Smooth muscle cell (in vitro differentiated cells): Measurements from ENCODE around the gene IQGAP1. TPM values are rescaled to one million over a fixed set of nuclear protein-coding genes. Genes with fewer than 3 reads are reported as not detected.

Experiments
- DNase-seq: peaks from one replicate; lab custom pipeline; 2025; ENCODE audit not compliant: unreplicated experiment; lab: John Stamatoyannopoulos, UW
- H2AFZ ChIP-seq: fragments of 200-600 bp; sonication (generic); 2 replicates; pipeline ENCODE4 v1.6.0; 2016; ENCODE audit warnings: antibody characterized with exemption, low read depth, mild to moderate bottlenecking
- H3F3A ChIP-seq: fragments of 200-600 bp; sonication (generic); 2 replicates; pipeline ENCODE4 v1.6.0; 2017; ENCODE audit warnings: antibody characterized with exemption, low read depth
- H3K27ac ChIP-seq: fragments of 200-600 bp; sonication (generic); 2 replicates; pipeline ENCODE4 v1.5.1; 2016; ENCODE audit warnings: low read depth, mild to moderate bottlenecking
- H3K27me3 ChIP-seq: fragments of 200-600 bp; sonication (generic); 2 replicates; pipeline ENCODE4 v1.6.1; 2016; ENCODE audit warnings: low read depth, mild to moderate bottlenecking
- H3K36me3 ChIP-seq: fragments of 200-600 bp; sonication (generic); 2 replicates; pipeline ENCODE4 v1.5.1; 2016; ENCODE audit warnings: low read depth
- H3K4me1 ChIP-seq: fragments of 200-600 bp; sonication (generic); 2 replicates; pipeline ENCODE4 v1.5.1; 2016; ENCODE audit warnings: low read depth
- H3K4me2 ChIP-seq: fragments of 200-600 bp; sonication (generic); 2 replicates; pipeline ENCODE4 v1.6.0; 2016; ENCODE audit warnings: mild to moderate bottlenecking
- H3K4me3 ChIP-seq: fragments of 200-600 bp; sonication (generic); 2 replicates; pipeline ENCODE4 v1.5.1; 2016; ENCODE audit warnings: mild to moderate bottlenecking
- H3K79me2 ChIP-seq: fragments of 200-600 bp; sonication (generic); 2 replicates; pipeline ENCODE4 v1.6.0; 2016; ENCODE audit warnings: low read depth, mild to moderate bottlenecking
- H3K9ac ChIP-seq: fragments of 200-600 bp; sonication (generic); 2 replicates; pipeline ENCODE4 v1.6.0; 2016; ENCODE audit warnings: low read depth
- H3K9me3 ChIP-seq: fragments of 200-600 bp; sonication (generic); replicated peaks from 2 replicates; pipeline ENCODE4 v1.5.1; 2016; ENCODE audit warnings: low read depth
- H4K20me1 ChIP-seq: fragments of 200-600 bp; sonication (generic); 2 replicates; pipeline ENCODE4 v1.6.0; 2016; ENCODE audit warnings: low read depth
- CTCF ChIP-seq: fragments of 200-600 bp; sonication (generic); IDR thresholded peaks from 2 replicates; pipeline ENCODE4 v1.5.1; 2017; ENCODE audit warnings: borderline replicate concordance, mild to moderate bottlenecking, antibody characterized with exemption; ENCODE audit not compliant: insufficient read depth, poor library complexity, severe bottlenecking
- WGBS: methylation state at CpG from one replicate; pipeline ENCODE4 v1.1.7; 2016; ENCODE audit warnings: low lambda C conversion rate; 5-methylcytosine and 5-hydroxymethylcytosine counted together
- polyA plus RNA-seq: library from polyadenylated mRNA; unstranded; fragments of >200 nt; fragmentation: Nextera tagmentation; extraction: Ambion mirVana; gene quantifications from 2 replicates; pipeline ENCODE4 v1.2.1, GENCODE V29; 2016
- total RNA-seq: library from RNA; depleted of rRNA; stranded (reverse); fragments of >200 nt; gene quantifications from 2 replicates; pipeline ENCODE4 v1.2.3, GENCODE V29; 2014

Gene IQGAP1
- total and polyA plus RNA-seq, 2 experiments from 2014 or later: 59.3 to 185 TPM

- 92% methylated on average over 3 of the region's 3 CpGs for WGBS
- Histone ChIP-seq H3K27ac (no peak overlapping the region), H3F3A (no peaks in the 10 kb centered on the region), H3K27me3 (no peaks in the 10 kb centered on the region), H2AFZ (no peak overlapping the region), H3K79me2 (peaks cover 91% of the 10 kb centered on the region), H3K36me3 (no peaks in the 10 kb centered on the region), H3K4me2 (no peak overlapping the region), H3K4me1 (peaks cover 30% of the 10 kb centered on the region), H4K20me1 (peaks cover 94% of the 10 kb centered on the region), H3K4me3 (no peak overlapping the region), H3K9ac (no peak overlapping the region), H3K9me3 (no peaks in the 10 kb centered on the region)
- DNase-seq: no peak
- no peak for TF ChIP-seq CTCF
Measured at GRCh38 chr15:90422936-90423335, 34.9 kb downstream of the IQGAP1 start.

- H3K4me2 ChIP-seq: no peak overlapping the region
Measured at GRCh38 chr15:90423801-90424319, 35.8 kb downstream of the IQGAP1 start.

GRCh38 chr15:90425726-90426346 is 37.8 kb downstream of the IQGAP1 start:
- Histone ChIP-seq H3K79me2 (peaks cover 95% of the 10 kb centered on the region), H3K27me3 (no peaks in the 10 kb centered on the region), H3K27ac (no peak overlapping the region), H3K4me2 (no peak overlapping the region), H2AFZ (no peak overlapping the region), H4K20me1 (peaks cover 91% of the 10 kb centered on the region), H3K9me3 (no peaks in the 10 kb centered on the region), H3K4me3 (no peak overlapping the region), H3F3A (no peaks in the 10 kb centered on the region), H3K36me3 (peaks cover 16% of the 10 kb centered on the region), H3K9ac (no peak overlapping the region), H3K4me1 (peaks cover 12% of the 10 kb centered on the region)
- TF ChIP-seq CTCF: no peak
- DNase-seq: no peak
- WGBS: 82% methylated on average over 2 of the region's 2 CpGs

More at GRCh38 chr15:90423801-90424319, 35.8 kb downstream of the IQGAP1 start:
- peaks cover 91% of the 10 kb centered on the region for H3K79me2 ChIP-seq
- TF ChIP-seq CTCF: no peak
- H2AFZ ChIP-seq: no peak overlapping the region
- H3K36me3 ChIP-seq: peaks cover under 1% of the 10 kb centered on the region
- H3K4me1 ChIP-seq: peaks cover 29% of the 10 kb centered on the region
- H3K27me3 ChIP-seq: no peaks in the 10 kb centered on the region
- H3K27ac ChIP-seq: peak overlapping the region; percentile 9
- no peak overlapping the region for H3K4me3 ChIP-seq
- no peak for DNase-seq
- H4K20me1 ChIP-seq: peaks cover 96% of the 10 kb centered on the region
- H3F3A ChIP-seq: no peaks in the 10 kb centered on the region
- H3K9ac ChIP-seq: no peak overlapping the region
- WGBS: 80% methylated on average over 4 of the region's 4 CpGs
- no peaks in the 10 kb centered on the region for H3K9me3 ChIP-seq

- H3K9ac ChIP-seq: no peak overlapping the region
- H3K27ac ChIP-seq: no peak overlapping the region
- H2AFZ ChIP-seq: no peak overlapping the region
- WGBS: 98% methylated on average over 5 of the region's 5 CpGs
- H3K79me2 ChIP-seq: peaks cover 92% of the 10 kb centered on the region
- H3K9me3 ChIP-seq: no peaks in the 10 kb centered on the region
- H3K36me3 ChIP-seq: peaks cover 23% of the 10 kb centered on the region
- no peaks in the 10 kb centered on the region for H3K27me3 ChIP-seq
- no peak overlapping the region for H3K4me2 ChIP-seq
- DNase-seq: no peak
- peaks cover 85% of the 10 kb centered on the region for H4K20me1 ChIP-seq
- H3K4me3 ChIP-seq: no peak overlapping the region
- peaks cover 11% of the 10 kb centered on the region for H3K4me1 ChIP-seq
- no peaks in the 10 kb centered on the region for H3F3A ChIP-seq
- TF ChIP-seq CTCF: no peak
Measured at GRCh38 chr15:90427185-90427584, 39.1 kb downstream of the IQGAP1 start.
